SJSA1 (cell line): ENCODE results near the gene USP4. TPM values are rescaled to one million over a fixed set of nuclear protein-coding genes. Genes with fewer than 3 reads are reported as not detected.

ENCODE experiments used
- DNase-seq, 2 experiments: peaks; one replicate each; pipeline ENCODE4 v3.0.0-alpha.2; 2015 to 2020; ENCODE audit warnings: low spot score in 2 of 2, low read depth in 1 of 2
- H3K27ac ChIP-seq: fragments of 250-450 bp; sonication (Bioruptor Pico); 2 replicates; pipeline ENCODE4 v1.5.1; 2020; ENCODE audit warnings: mild to moderate bottlenecking, moderate library complexity
- H3K27me3 ChIP-seq: fragments of 250-450 bp; sonication (Bioruptor Pico); replicated peaks from 2 replicates; pipeline ENCODE4 v1.5.1; 2020; ENCODE audit warnings: mild to moderate bottlenecking, moderate library complexity
- H3K36me3 ChIP-seq: fragments of 250-450 bp; sonication (Bioruptor Pico); 2 replicates; pipeline ENCODE4 v1.5.1; 2020; ENCODE audit warnings: mild to moderate bottlenecking
- H3K4me1 ChIP-seq: fragments of 250-450 bp; sonication (Bioruptor Pico); replicated peaks from 2 replicates; pipeline ENCODE4 v1.6.1; 2021; ENCODE audit warnings: mild to moderate bottlenecking
- H3K4me3 ChIP-seq: fragments of 250-450 bp; sonication (Bioruptor Pico); 2 replicates; pipeline ENCODE4 v1.5.1; 2020; ENCODE audit warnings: mild to moderate bottlenecking
- H3K9me3 ChIP-seq: fragments of 250-450 bp; sonication (Bioruptor Pico); replicated peaks from 2 replicates; pipeline ENCODE4 v1.5.1; 2020; ENCODE audit warnings: mild to moderate bottlenecking
- total RNA-seq: library from RNA; depleted of rRNA; stranded (reverse); fragments of >200 nt; shearing (Covaris generic); gene quantifications from 2 replicates; pipeline ENCODE4 v1.2.3, GENCODE V29; 2014

Gene USP4
- total RNA-seq, 1 experiment from 2014 or later = 11.5 TPM

- no peak for DNase-seq
- Histone ChIP-seq H3K36me3 (peaks cover 76% of the 10 kb centered on the region), H3K4me1 (no peaks in the 10 kb centered on the region), H3K9me3 (no peaks in the 10 kb centered on the region), H3K27me3 (no peaks in the 10 kb centered on the region), H3K27ac (no peak overlapping the region), H3K4me3 (no peak overlapping the region)
These were observed 41.3 kb downstream of the USP4 start for GRCh38 chr3:49298511-49298910.

DNA sequence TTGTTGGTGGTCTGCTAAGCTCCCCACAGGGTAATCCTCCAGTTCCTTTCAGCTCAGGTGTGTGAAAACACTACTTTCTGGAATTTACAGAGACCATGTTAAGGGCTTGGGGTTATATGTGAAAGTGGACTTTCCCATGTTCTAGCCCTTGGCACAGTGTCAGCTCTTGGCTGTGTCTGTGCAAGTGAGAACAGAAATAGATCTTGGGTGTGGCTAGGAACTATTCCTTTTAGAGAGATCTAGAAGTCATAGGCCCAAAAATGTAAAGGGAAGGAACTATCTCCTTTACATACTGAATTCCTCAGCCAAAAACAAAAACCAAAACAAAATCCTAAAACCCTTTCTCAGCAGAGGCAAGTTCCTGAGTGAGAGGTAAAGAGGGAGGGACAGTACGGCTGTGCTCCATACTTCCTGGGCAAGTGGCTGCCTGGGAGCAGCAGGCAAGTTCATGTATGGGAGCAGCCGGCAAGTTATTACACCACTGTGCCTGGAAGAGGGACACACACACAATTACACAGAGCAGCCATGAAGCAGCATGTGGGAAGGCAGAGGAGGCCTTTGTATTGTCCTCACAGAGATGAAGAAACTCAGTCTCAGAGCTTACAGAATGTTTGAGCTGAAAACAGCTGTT lies 43.0 kb downstream of the USP4 start:
- Histone ChIP-seq H3K4me3 (no peak overlapping the region), H3K27me3 (no peaks in the 10 kb centered on the region), H3K9me3 (no peaks in the 10 kb centered on the region), H3K4me1 (no peaks in the 10 kb centered on the region), H3K36me3 (peaks cover 87% of the 10 kb centered on the region), H3K27ac (no peak overlapping the region)
- no peak for DNase-seq

- Histone ChIP-seq H3K36me3 (peaks cover 80% of the 10 kb centered on the region), H3K27me3 (no peaks in the 10 kb centered on the region)
- DNase-seq = peak in 1 of 2 experiments; percentile 17
These were observed 44.3 kb downstream of the USP4 start for GRCh38 chr3:49295489-49296058.

GRCh38 chr3:49294343-49294742 lies 45.5 kb downstream of the USP4 start:
- H3K27me3 ChIP-seq = no peaks in the 10 kb centered on the region
- H3K4me3 ChIP-seq = no peak overlapping the region
- peaks cover 77% of the 10 kb centered on the region for H3K36me3 ChIP-seq
- H3K9me3 ChIP-seq = no peaks in the 10 kb centered on the region
- no peak overlapping the region for H3K27ac ChIP-seq
- no peaks in the 10 kb centered on the region for H3K4me1 ChIP-seq
- no peak for DNase-seq

More at GRCh38 chr3:49295489-49296058, 44.3 kb downstream of the USP4 start:
- no peak overlapping the region for H3K27ac ChIP-seq
- no peak overlapping the region for H3K4me3 ChIP-seq
- no peaks in the 10 kb centered on the region for H3K4me1 ChIP-seq
- H3K9me3 ChIP-seq = no peaks in the 10 kb centered on the region

GRCh38 chr3:49283997-49284396 lies 55.9 kb downstream of the USP4 start:
- Histone ChIP-seq H3K36me3 (peaks cover 67% of the 10 kb centered on the region), H3K4me3 (no peak overlapping the region), H3K9me3 (no peaks in the 10 kb centered on the region), H3K4me1 (no peaks in the 10 kb centered on the region), H3K27me3 (no peaks in the 10 kb centered on the region), H3K27ac (no peak overlapping the region)
- no peak for DNase-seq

GRCh38 chr3:49279376-49279775 lies 60.5 kb downstream of the USP4 start:
- H3K27ac ChIP-seq = no peak overlapping the region
- H3K4me1 ChIP-seq = peaks cover 14% of the 10 kb centered on the region
- no peaks in the 10 kb centered on the region for H3K9me3 ChIP-seq
- peaks cover 49% of the 10 kb centered on the region for H3K36me3 ChIP-seq
- no peak for DNase-seq
- H3K27me3 ChIP-seq = no peaks in the 10 kb centered on the region
- H3K4me3 ChIP-seq = no peak overlapping the region

GRCh38 chr3:49278548-49278947 lies 61.3 kb downstream of the USP4 start:
- H3K27ac ChIP-seq = no peak overlapping the region
- no peak for DNase-seq
- no peaks in the 10 kb centered on the region for H3K9me3 ChIP-seq
- peaks cover 41% of the 10 kb centered on the region for H3K36me3 ChIP-seq
- H3K4me1 ChIP-seq = peaks cover 14% of the 10 kb centered on the region
- H3K27me3 ChIP-seq = no peaks in the 10 kb centered on the region
- H3K4me3 ChIP-seq = no peak overlapping the region

GRCh38 chr3:49277383-49277775 lies 62.5 kb downstream of the USP4 start:
- H3K4me1 ChIP-seq = peaks cover 14% of the 10 kb centered on the region
- H3K4me3 ChIP-seq = peak overlapping the region; percentile 32
- no peaks in the 10 kb centered on the region for H3K27me3 ChIP-seq
- no peak for DNase-seq
- peaks cover 35% of the 10 kb centered on the region for H3K36me3 ChIP-seq
- no peaks in the 10 kb centered on the region for H3K9me3 ChIP-seq
- H3K27ac ChIP-seq = peak overlapping the region; percentile 77

GRCh38 chr3:49276475-49277382 lies 63.1 kb downstream of the USP4 start, which contains the start of gene C3orf62:
Gene C3orf62 (minus strand): TSS chr3:49277232. CDS start chr3:49276872, 360 bp downstream.
- Histone ChIP-seq H3K4me3 (peak within 1 kb of the TSS; percentile 32), H3K27ac (peak within 1 kb of the TSS; percentile 77), H3K9me3 (no peaks in the 10 kb centered on the region), H3K4me1 (peaks cover 14% of the 10 kb centered on the region), H3K27me3 (no peaks in the 10 kb centered on the region), H3K36me3 (peaks cover 35% of the 10 kb centered on the region)
- DNase-seq = peak; percentile 54 to 87

GRCh38 chr3:49273825-49274532 lies 65.9 kb downstream of the USP4 start:
- Histone ChIP-seq H3K4me1 (peaks cover 14% of the 10 kb centered on the region), H3K4me3 (no peak overlapping the region), H3K27ac (no peak overlapping the region), H3K27me3 (no peaks in the 10 kb centered on the region), H3K36me3 (peaks cover 16% of the 10 kb centered on the region), H3K9me3 (no peaks in the 10 kb centered on the region)
- no peak for DNase-seq

GRCh38 chr3:49271047-49271446 lies 68.8 kb downstream of the USP4 start:
- Histone ChIP-seq H3K36me3 (no peaks in the 10 kb centered on the region), H3K4me1 (peaks cover under 1% of the 10 kb centered on the region; the same call in 1 of the 2 replicates), H3K27ac (no peak overlapping the region), H3K9me3 (no peaks in the 10 kb centered on the region), H3K27me3 (no peaks in the 10 kb centered on the region), H3K4me3 (no peak overlapping the region)
- DNase-seq = no peak

DNA sequence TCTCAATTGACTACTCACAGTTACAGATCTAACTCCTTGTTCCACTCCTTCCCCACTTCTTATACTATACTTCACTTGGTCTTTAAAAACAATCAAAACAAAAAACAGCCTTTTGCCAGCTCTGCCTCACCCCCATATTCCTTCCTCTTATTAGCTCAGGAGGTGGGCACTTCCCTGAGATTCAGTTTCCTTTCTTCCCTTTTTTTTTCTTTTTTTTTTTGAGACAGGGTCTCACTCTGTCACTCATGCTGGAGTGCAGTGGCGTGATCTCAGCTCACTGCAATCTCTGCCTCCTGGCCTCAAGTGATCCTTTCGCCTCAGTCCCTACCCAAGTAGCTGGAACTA lies 69.7 kb downstream of the USP4 start:
- no peak for DNase-seq
- no peaks in the 10 kb centered on the region for H3K9me3 ChIP-seq
- no peak overlapping the region for H3K27ac ChIP-seq
- H3K36me3 ChIP-seq = no peaks in the 10 kb centered on the region
- H3K4me3 ChIP-seq = no peak overlapping the region
- no peaks in the 10 kb centered on the region for H3K4me1 ChIP-seq
- no peaks in the 10 kb centered on the region for H3K27me3 ChIP-seq

DNA sequence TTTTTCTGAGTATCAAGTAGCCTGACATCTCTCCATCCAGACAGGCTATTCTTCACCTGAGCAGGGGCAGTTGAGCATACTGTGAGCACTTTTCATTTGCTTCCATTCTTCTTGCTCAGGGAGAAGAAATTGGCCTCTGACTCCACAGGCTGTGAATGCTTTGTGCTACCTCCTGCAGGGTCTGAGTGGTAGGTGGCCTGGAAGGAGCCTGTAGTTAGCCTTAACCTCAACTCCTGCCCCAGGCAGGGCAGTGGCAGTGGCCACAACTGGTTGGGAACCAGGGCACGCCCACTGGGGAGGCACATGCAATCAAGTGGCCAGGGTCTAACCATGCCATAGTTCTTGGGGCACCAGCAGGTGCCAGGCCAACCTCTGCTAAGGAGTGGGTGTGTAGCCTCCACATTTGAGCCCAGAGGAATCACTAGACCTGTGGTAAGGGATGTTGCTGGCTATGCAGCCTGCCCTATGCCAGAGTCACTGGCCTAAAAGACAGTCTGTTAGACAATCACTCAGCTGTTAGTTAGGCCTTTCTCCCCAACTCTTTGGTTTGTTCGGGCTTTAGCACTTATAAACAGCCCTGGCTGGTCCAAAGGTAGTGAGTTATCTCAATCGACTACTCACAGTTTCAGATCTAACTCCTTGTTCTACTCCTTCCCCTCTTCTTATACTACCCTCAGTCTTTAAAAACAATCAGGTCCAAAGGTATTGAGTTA lies 70.3 kb downstream of the USP4 start:
- Histone ChIP-seq H3K4me1 (no peaks in the 10 kb centered on the region), H3K36me3 (no peaks in the 10 kb centered on the region)
- no peak for DNase-seq

More for the DNA sequence above, 70.3 kb downstream of the USP4 start:
- H3K4me3 ChIP-seq = no peak overlapping the region
- H3K27me3 ChIP-seq = no peaks in the 10 kb centered on the region
- H3K27ac ChIP-seq = no peak overlapping the region
- no peaks in the 10 kb centered on the region for H3K9me3 ChIP-seq
